ENCODE data around the gene ABCB9.

DNA sequence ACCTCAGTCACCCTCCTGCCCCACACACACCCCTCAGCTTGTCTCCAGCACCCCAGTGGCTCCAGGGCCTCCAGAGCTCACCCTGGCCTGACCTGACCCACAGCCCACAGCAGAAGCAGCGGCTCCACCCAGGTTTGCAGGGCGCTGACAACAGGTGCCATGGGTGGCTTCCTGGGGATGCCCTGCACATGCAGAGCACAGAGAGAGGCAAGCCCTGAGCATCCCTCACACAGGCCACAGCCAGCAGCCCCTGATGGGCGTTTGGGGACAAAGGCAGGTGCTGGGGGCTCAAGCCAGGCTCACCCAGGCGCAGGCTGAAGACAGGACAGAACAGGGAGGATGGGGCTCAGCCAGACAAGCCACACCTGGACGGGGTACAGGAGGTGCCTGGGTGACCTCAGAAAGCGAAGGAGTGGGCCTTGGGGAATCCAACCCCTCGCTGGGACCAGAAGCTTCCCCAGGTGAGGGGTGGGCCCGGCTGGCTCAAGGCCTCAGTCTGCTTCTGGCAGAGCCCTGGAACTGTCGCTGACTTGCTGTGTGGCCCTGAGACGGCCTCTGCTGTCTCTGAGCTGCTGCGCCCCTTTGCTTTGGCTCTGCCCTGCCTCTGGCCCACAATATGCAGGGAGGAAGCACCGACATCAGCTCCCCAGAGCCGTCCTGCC lies 24.8 kb upstream of the ABCB9 start:
- TF ChIP-seq, protein P1, sequence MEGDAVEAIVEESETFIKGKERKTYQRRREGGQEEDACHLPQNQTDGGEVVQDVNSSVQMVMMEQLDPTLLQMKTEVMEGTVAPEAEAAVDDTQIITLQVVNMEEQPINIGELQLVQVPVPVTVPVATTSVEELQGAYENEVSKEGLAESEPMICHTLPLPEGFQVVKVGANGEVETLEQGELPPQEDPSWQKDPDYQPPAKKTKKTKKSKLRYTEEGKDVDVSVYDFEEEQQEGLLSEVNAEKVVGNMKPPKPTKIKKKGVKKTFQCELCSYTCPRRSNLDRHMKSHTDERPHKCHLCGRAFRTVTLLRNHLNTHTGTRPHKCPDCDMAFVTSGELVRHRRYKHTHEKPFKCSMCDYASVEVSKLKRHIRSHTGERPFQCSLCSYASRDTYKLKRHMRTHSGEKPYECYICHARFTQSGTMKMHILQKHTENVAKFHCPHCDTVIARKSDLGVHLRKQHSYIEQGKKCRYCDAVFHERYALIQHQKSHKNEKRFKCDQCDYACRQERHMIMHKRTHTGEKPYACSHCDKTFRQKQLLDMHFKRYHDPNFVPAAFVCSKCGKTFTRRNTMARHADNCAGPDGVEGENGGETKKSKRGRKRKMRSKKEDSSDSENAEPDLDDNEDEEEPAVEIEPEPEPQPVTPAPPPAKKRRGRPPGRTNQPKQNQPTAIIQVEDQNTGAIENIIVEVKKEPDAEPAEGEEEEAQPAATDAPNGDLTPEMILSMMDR (IDR thresholded peaks at IDR 0.05) = no peak
- TF ChIP-seq POLR2AphosphoS5 (IDR thresholded peaks at IDR 0.05; ENCODE audit: low read depth, low read length) (no peak), SIN3A (IDR thresholded peaks at IDR 0.05; ENCODE audit: borderline replicate concordance, insufficient read depth, low read depth, low read length) (no peak)
- TF ChIP-seq, protein P2, sequence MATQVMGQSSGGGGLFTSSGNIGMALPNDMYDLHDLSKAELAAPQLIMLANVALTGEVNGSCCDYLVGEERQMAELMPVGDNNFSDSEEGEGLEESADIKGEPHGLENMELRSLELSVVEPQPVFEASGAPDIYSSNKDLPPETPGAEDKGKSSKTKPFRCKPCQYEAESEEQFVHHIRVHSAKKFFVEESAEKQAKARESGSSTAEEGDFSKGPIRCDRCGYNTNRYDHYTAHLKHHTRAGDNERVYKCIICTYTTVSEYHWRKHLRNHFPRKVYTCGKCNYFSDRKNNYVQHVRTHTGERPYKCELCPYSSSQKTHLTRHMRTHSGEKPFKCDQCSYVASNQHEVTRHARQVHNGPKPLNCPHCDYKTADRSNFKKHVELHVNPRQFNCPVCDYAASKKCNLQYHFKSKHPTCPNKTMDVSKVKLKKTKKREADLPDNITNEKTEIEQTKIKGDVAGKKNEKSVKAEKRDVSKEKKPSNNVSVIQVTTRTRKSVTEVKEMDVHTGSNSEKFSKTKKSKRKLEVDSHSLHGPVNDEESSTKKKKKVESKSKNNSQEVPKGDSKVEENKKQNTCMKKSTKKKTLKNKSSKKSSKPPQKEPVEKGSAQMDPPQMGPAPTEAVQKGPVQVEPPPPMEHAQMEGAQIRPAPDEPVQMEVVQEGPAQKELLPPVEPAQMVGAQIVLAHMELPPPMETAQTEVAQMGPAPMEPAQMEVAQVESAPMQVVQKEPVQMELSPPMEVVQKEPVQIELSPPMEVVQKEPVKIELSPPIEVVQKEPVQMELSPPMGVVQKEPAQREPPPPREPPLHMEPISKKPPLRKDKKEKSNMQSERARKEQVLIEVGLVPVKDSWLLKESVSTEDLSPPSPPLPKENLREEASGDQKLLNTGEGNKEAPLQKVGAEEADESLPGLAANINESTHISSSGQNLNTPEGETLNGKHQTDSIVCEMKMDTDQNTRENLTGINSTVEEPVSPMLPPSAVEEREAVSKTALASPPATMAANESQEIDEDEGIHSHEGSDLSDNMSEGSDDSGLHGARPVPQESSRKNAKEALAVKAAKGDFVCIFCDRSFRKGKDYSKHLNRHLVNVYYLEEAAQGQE (IDR thresholded peaks at IDR 0.05; ENCODE audit: insufficient read depth in 1 of 2, low read depth in 2 of 2, low read length in 1 of 2) = no peak
